ENCODE measurements around the gene COTL1.

- TF ChIP-seq, protein P1, sequence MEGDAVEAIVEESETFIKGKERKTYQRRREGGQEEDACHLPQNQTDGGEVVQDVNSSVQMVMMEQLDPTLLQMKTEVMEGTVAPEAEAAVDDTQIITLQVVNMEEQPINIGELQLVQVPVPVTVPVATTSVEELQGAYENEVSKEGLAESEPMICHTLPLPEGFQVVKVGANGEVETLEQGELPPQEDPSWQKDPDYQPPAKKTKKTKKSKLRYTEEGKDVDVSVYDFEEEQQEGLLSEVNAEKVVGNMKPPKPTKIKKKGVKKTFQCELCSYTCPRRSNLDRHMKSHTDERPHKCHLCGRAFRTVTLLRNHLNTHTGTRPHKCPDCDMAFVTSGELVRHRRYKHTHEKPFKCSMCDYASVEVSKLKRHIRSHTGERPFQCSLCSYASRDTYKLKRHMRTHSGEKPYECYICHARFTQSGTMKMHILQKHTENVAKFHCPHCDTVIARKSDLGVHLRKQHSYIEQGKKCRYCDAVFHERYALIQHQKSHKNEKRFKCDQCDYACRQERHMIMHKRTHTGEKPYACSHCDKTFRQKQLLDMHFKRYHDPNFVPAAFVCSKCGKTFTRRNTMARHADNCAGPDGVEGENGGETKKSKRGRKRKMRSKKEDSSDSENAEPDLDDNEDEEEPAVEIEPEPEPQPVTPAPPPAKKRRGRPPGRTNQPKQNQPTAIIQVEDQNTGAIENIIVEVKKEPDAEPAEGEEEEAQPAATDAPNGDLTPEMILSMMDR (IDR thresholded peaks at IDR 0.05), result no peak
- TF ChIP-seq EP300 (IDR thresholded peaks at IDR 0.05) (no peak), POLR2A (IDR thresholded peaks at IDR 0.05) (no peak)
Measured at GRCh38 chr16:84600343-84601229, 17.3 kb downstream of the COTL1 start.
